ENCODE results near the gene SHBG. TPM values are rescaled to one million over a fixed set of nuclear protein-coding genes. Genes with fewer than 3 reads are reported as not detected.

Gene SHBG
- total and polyA plus RNA-seq, 10 of the 15 experiments (the other 5 are each of a cell fraction or from before 2014, with no cell fraction given) = not detected

DNA sequence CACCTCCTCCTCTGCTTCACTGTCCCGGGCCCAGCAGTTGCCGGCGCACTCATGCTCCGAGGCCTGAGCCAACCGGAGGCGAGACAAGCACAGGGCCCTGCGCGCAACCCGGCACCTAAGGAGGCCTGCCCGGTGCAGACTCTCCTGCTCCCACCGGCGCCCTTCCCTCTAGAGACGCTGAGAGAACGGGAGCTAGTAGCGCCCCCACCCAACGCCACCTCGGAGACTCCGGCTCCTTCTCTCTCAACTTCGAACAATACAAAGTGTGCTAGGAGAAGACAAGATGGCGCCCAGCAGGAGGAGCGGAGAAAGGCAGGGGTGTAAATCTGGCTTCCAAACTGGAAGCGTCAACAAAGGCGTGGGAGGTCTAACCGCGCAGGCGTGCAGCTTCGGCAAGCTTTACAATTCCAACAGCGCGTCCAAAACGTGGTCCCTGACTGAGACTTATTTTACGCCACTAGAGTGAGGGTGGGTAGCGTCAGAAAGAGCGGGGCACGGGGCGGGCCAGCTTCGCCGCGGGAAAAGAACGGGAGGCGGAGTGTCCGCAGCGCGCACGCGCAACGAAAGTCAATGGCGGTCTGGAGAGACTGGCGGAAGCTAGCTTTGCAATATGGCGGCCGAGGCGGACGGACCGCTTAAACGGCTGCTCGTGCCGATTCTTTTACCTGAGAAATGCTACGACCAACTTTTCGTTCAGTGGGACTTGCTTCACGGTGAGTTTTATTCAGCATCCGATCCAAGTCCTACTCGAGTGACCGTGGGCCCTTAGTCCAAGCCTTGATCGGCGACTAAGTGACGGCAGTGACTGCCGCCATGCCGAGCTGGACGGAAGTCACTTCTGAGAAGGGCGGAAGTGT lies 46.5 kb upstream of the SHBG start, which contains the start of gene MPDU1 (continued):
- TF ChIP-seq ASH2L (IDR thresholded peaks at IDR 0.05; ENCODE audit: borderline replicate concordance, low read depth) = no peak
- no peak for TF ChIP-seq NFXL1 (IDR thresholded peaks at IDR 0.05; ENCODE audit: borderline replicate concordance)
- no peak for TF ChIP-seq YBX1 (IDR thresholded peaks at IDR 0.05)
- TF ChIP-seq, protein P1, sequence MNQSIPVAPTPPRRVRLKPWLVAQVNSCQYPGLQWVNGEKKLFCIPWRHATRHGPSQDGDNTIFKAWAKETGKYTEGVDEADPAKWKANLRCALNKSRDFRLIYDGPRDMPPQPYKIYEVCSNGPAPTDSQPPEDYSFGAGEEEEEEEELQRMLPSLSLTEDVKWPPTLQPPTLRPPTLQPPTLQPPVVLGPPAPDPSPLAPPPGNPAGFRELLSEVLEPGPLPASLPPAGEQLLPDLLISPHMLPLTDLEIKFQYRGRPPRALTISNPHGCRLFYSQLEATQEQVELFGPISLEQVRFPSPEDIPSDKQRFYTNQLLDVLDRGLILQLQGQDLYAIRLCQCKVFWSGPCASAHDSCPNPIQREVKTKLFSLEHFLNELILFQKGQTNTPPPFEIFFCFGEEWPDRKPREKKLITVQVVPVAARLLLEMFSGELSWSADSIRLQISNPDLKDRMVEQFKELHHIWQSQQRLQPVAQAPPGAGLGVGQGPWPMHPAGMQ (IDR thresholded peaks at IDR 0.05; ENCODE audit: borderline replicate concordance) = no peak
- peak; percentile 97 for TF ChIP-seq POLR2AphosphoS5 (IDR thresholded peaks at IDR 0.05; ENCODE audit: low read length)
- peak; percentile 62; the same call in 1 of the 2 replicates for TF ChIP-seq GATAD2B (conservative IDR thresholded peaks at IDR 0.05; ENCODE audit: low read depth)
- TF ChIP-seq RFX5 (IDR thresholded peaks at IDR 0.05; ENCODE audit: low read depth, low read length) = no peak
- no peak for TF ChIP-seq ZNF274 (IDR thresholded peaks at IDR 0.05; ENCODE audit: insufficient read depth, insufficient read length)
- TF ChIP-seq CBFB (IDR thresholded peaks at IDR 0.05; ENCODE audit: low read depth) = peak; percentile 69; the same call in 1 of the 2 replicates
- no peak for TF ChIP-seq CEBPB (IDR thresholded peaks at IDR 0.05; ENCODE audit: borderline replicate concordance in 1 of 2, low read depth in 2 of 2, low read length in 2 of 2)
- no peak for TF ChIP-seq TCF7 (IDR thresholded peaks at IDR 0.05; ENCODE audit: borderline replicate concordance)
- peak; percentile 67; the same call in 1 of the 2 replicates for TF ChIP-seq FOXM1 (IDR thresholded peaks at IDR 0.05; ENCODE audit: low read depth, low read length)
- TF ChIP-seq, protein P2, sequence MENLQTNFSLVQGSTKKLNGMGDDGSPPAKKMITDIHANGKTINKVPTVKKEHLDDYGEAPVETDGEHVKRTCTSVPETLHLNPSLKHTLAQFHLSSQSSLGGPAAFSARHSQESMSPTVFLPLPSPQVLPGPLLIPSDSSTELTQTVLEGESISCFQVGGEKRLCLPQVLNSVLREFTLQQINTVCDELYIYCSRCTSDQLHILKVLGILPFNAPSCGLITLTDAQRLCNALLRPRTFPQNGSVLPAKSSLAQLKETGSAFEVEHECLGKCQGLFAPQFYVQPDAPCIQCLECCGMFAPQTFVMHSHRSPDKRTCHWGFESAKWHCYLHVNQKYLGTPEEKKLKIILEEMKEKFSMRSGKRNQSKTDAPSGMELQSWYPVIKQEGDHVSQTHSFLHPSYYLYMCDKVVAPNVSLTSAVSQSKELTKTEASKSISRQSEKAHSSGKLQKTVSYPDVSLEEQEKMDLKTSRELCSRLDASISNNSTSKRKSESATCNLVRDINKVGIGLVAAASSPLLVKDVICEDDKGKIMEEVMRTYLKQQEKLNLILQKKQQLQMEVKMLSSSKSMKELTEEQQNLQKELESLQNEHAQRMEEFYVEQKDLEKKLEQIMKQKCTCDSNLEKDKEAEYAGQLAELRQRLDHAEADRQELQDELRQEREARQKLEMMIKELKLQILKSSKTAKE (IDR thresholded peaks at IDR 0.05; ENCODE audit: low read depth, poor library complexity, severe bottlenecking) = no peak
- no peak for TF ChIP-seq CHD2 (IDR thresholded peaks at IDR 0.05; ENCODE audit: borderline replicate concordance, low read depth, low read length)
- TF ChIP-seq ZNF217 (IDR thresholded peaks at IDR 0.05) = no peak
- TF ChIP-seq CHD1 (IDR thresholded peaks at IDR 0.05; ENCODE audit: low read depth, low read length) = 0 out of 2 replicates have a peak, but pooled peaks have one; percentile 63
- no peak for TF ChIP-seq ESRRA (IDR thresholded peaks at IDR 0.05; ENCODE audit: low read length)
- peak; percentile 51 to 69; a peak in 2 of 3 replicates for TF ChIP-seq EGR1 (IDR thresholded peaks at IDR 0.05; ENCODE audit: borderline replicate concordance in 1 of 2, low read depth in 2 of 2, low read length in 2 of 2)
- no peak for TF ChIP-seq ATF3 (IDR thresholded peaks at IDR 0.05; ENCODE audit: borderline replicate concordance, extremely low read depth, low read depth, low read length)
- peak; percentile 69 for TF ChIP-seq ZBED1 (IDR thresholded peaks at IDR 0.05; ENCODE audit: borderline replicate concordance)
- TF ChIP-seq FOS (IDR thresholded peaks at IDR 0.05; ENCODE audit: borderline replicate concordance, extremely low read depth, insufficient read length) = no peak
- TF ChIP-seq NR2F1 (conservative IDR thresholded peaks at IDR 0.05) = no peak
- TF ChIP-seq, protein P3, sequence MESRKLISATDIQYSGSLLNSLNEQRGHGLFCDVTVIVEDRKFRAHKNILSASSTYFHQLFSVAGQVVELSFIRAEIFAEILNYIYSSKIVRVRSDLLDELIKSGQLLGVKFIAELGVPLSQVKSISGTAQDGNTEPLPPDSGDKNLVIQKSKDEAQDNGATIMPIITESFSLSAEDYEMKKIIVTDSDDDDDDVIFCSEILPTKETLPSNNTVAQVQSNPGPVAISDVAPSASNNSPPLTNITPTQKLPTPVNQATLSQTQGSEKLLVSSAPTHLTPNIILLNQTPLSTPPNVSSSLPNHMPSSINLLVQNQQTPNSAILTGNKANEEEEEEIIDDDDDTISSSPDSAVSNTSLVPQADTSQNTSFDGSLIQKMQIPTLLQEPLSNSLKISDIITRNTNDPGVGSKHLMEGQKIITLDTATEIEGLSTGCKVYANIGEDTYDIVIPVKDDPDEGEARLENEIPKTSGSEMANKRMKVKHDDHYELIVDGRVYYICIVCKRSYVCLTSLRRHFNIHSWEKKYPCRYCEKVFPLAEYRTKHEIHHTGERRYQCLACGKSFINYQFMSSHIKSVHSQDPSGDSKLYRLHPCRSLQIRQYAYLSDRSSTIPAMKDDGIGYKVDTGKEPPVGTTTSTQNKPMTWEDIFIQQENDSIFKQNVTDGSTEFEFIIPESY (IDR thresholded peaks at IDR 0.05) = no peak
- no peak for TF ChIP-seq HDAC6 (IDR thresholded peaks at IDR 0.05; ENCODE audit: unreplicated experiment)
- TF ChIP-seq HDAC2 (IDR thresholded peaks at IDR 0.05) = 0 out of 2 replicates have a peak, but pooled peaks have one; percentile 39
- TF ChIP-seq POLR2AphosphoS2 (IDR thresholded peaks at IDR 0.05; ENCODE audit: low read depth, low read length) = peak; percentile 85
